HG03175 (cell line): ENCODE data around the gene OTOR.

Source experiments
- ATAC-seq: cut with Tn5 transposase; IDR thresholded peaks from one replicate; pipeline ENCODE4 v1.9.1; 2021; ENCODE audit warnings: mild to moderate bottlenecking, moderate library complexity; ENCODE audit not compliant: unreplicated experiment

OTOR gene, protein sequence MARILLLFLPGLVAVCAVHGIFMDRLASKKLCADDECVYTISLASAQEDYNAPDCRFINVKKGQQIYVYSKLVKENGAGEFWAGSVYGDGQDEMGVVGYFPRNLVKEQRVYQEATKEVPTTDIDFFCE

DNA sequence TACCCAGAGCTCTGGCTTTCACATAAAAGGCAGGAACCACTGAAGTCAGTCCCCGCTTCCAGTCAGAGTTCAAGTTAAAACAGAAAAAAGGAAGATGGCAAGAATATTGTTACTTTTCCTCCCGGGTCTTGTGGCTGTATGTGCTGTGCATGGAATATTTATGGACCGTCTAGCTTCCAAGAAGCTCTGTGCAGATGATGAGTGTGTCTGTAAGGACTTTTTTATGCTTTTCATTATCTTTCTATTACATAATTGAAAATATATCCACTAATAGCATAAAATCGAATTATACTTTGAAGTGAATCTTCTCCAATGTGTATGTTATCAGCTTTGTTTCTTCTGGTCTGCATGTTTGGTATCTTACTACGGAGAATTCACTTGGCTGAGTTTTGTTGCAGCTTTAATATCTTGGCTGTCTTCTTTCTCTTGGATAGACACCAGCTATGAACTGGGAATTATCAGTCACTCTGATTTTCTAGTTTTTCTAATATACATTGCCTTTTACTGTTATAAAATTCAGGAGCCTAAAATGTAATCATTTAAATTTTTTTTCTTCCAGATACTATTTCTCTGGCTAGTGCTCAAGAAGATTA is at the start of gene OTOR:
Gene OTOR (plus strand): TSS at position 51 of the 593 bp plus-strand sequence. CDS start 44 bp downstream, at position 95.
- no peak for ATAC-seq

DNA sequence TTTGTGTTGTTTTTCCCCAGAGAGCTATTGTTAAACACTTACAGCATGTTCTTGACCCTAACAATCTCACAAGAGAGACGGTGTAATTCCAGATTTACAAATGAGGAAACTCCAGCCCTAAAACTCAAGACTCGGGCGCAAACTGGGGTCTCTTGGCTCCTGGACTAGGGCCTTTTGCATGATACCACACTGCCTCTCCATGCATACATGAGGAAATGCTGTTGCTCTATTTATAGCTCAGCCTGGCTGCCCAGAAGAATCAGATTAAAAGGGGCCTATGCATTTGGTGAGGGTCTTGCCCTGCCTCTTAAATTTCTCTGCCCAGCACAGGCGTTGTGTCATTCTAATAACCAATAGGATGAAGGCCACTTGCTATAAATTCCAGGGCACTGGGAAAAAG is 48.9 kb upstream of the OTOR start:
- ATAC-seq = no peak

DNA sequence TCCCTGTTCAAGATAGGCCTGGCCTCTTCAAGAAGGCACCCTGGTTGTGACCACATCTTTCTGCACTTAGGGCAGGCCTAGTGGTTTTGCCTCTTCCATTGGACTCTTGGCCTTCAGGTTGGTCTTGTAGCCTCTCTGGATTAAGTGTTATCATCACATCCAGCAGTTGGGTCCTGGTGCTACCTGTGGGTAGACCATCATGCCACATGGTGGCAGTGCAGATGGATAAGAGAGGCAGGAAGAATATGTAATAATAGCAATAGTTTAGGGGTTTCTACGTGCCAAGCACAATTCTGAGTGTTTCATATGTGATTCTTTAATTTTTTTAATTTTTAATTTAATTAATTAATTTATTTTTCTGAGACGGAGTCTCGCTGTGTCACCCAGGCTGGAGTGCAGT is 46.9 kb upstream of the OTOR start:
- ATAC-seq = peak; percentile 61

DNA sequence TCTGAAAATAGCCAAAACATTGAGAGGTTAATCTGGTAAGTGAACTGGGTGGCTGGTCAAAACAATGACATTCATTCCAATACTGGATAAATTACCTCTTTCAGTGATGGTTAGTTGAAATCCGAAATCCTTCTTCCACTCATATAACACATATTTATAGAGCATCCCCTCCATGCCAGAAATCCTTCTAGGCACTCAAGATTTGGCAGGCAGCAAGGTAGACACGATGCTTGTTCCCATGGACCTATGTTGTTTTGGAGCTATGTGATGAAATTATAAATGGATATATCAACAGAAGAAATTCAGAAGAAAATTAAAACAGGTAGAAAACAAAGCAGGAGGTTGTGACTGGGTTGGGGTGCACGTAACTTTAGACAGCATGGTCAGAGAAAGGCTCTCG is 44.6 kb upstream of the OTOR start:
- no peak for ATAC-seq

DNA sequence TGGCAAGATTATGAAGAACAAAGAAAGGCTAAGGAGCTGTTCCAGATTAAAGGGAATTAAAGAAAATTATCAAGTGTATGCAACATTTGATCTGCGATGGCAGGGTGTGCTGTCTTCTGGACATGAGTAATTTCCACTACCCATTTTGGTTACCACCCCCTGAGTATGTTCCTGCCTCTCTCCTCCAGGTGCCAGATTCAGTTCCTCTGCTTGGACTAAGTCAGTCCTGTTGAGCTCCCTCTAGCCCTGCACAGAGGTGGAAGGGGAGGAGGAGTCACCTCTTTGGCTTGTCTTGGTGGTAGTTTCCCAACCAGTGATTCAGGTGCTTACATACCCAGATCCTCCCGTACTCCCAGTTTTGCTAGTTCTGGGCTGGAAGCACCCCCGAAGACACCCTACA is 40.5 kb upstream of the OTOR start:
- ATAC-seq = no peak

DNA sequence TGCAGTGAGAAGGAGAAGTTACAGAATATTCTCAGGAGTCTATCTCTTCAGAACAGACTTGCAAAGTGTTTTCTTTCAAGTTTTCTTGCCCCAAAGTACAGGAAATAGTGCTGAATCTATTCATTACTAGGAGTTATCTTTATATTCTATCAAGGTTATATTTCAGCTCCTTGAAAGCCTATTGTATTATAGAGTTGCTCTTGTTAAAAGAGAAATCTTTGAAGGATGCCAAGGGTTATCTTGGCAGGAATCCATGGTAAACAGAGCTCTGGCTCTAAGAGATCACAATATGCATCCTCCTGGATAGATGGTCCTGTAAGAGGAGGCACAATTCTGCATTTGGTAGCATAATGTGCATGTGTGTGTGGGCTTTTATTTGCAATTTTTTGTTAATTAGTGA is 39.6 kb upstream of the OTOR start:
- ATAC-seq = no peak

DNA sequence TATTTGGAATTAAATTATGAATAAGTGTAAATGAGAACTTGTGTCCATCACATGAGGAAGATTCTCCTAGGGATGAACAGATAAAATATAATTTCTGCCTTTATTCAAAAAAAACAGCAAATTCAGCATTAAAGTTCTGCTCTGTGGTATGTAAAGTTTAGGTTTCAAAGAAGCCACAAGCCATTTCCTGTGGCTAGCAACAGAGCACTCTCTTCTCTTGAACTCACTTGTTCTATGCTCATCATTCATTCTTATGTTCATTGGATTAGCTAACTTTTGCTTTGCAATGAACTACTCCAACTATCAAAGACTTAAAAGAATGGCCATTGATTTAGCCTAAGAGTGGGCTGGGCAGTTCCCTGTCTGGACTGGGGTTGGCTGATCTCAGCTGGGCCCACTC is 39.1 kb upstream of the OTOR start:
- ATAC-seq = peak; percentile 88

DNA sequence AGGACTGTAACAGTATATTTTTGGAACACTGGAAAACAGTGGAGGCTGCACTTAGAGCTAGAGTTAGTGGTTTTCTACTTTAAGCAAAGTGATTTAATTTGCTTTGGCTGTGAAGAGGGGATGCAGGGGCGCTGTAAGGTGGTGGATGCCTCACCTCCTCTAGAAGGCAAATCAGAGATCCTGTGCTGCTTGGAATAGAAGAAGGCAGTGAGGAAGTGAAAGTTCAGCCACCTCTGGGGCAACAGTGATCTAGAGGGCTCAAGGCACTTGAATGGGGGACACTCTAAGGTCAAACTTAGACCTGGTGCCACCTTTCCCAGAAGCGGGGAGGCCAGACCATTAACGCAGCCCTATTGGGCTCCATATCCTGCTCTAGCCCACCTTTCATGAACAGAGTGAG is 37.4 kb upstream of the OTOR start:
- peak; percentile 41 for ATAC-seq

DNA sequence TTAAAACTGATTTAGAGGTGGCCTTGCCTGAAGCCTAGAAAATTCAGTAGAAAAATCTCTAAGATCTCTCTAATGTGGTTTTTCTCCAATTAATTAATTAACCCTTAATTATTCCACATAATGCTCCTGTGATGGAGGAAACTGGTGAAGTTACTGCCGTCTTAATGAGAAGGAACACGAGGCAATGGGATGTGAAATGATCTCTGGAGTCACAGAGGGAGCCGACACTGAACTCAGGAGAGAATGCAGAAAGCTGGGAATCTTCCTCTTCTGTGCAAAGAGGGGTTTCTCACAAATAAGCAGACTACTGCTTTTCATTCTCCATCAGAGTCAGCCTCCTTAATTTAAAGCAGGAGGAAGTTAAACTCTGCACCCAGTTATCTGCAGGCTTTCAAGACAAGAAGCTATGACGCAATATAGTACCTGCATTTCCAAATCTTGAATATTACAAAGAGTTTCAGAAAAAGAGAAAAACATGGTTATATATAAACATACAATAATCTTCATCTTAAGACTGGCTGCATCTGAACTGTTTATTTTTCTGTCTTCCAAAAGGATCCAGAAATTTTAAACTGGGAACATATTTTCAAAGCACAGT is 36.4 kb upstream of the OTOR start:
- no peak for ATAC-seq

DNA sequence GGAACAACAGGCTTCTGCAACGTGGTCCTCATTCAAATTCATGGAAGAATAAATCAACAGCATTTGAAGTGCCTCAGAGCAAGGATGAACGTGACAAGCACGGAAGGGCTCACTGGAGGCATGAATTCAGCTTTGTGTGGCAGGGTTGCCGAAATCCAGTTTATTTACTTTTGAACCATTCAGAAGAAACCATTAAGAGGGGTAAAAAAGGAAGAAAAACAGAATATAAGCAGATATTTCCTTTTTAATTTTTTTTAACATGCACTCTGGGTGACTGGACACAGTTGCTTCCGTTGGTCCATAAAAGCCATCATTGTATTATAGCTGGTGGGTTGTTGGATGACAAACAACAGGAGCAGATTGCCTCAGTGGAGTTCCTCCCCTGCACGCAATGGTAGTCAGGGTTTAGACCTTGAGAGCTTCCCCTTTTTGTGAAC is 35.6 kb upstream of the OTOR start:
- ATAC-seq = no peak

DNA sequence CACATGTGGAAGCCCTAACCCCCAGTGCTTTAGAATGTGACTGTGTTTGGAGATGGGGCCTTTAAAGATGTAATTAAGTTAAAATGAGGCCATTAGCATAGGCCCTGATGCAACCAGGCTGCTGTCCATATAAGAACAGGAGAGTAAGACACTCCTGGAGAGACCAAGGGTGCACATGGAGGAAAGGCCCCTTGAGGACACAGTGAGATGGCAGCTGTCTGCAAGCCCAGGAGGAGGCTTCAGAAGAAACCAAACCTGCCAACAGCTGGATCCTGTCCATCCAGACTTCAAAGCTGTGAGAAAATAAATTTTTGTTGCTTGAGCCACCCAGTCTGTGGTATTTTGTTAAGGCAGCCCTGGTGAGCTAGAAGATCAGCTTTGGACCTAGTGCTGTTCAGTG is 35.1 kb upstream of the OTOR start:
- no peak for ATAC-seq

DNA sequence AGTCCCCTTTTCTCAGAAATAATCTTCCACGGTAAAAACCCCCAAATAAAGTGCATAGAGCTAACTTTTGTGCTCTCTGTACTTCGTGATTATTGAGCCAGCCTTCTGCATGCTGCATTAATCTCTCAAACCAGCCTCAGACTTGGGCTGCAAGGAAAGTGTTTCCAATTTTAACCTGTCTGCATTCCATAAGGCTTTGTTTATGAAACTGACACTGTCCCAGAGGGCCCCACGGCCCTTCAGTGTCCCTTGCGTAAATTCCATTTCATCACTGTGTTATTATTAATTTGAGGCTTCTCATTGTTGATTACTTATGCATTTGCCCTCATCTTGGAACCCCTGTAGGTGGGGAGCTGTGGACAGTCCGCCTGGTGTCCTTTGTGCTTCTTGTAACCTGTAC is 33.9 kb upstream of the OTOR start:
- no peak for ATAC-seq

DNA sequence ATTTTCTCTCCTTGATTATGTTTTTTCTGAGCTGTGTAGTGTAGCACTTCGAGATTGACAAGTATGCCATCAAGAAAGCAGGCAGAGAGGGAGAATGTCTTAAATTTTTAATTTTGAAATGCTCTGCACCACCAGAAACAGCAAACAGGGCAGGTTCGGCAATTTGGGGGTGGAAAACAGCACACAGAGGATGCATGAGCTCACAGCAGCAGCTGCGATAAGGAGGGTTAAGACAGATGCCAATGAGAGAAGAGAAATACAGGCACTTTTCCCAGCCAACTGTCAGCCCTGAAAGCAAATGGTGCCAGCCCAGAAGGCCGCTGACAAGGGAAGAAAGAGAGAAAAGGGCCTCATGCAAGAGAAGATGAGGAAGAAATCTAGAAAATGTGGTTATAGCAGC is 33.4 kb upstream of the OTOR start:
- no peak for ATAC-seq

DNA sequence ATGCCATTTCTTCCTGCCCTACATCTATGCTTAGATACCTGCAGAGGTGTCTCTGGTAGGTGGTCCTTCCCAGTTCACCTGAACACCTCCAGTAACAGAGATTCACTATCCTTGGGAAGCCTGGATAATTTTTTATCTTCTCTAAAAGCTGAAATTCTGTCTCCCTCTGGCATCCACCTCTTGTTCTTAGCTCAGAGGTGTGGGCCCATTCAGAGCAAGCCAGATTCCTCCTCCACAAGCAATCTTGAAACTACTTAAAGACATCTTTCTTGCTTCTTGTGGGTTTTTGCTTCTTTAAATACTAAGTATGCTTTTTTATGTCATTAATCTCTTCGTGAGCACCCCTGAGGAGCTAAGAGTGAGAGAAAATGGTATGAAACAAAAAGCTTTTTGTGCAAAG is 28.7 kb upstream of the OTOR start:
- no peak for ATAC-seq

DNA sequence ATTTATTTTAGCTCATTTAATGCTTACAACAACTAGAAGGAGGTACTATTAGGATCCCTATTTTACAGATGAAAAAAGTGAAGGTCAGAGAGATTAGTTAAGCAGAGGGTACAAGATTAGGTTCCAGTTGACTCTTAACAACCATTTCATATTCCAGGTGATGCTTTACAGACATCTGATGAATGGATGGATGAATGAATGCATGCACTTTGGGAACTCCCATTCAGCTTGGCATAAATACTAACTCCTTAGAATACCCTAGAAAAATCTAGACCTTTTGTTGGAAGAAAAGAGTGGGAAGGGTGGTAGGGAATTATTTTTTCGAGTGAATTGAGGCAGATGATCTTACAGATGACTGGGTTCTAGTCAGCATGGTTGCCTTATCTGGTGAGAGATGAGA is 19.1 kb upstream of the OTOR start:
- no peak for ATAC-seq

DNA sequence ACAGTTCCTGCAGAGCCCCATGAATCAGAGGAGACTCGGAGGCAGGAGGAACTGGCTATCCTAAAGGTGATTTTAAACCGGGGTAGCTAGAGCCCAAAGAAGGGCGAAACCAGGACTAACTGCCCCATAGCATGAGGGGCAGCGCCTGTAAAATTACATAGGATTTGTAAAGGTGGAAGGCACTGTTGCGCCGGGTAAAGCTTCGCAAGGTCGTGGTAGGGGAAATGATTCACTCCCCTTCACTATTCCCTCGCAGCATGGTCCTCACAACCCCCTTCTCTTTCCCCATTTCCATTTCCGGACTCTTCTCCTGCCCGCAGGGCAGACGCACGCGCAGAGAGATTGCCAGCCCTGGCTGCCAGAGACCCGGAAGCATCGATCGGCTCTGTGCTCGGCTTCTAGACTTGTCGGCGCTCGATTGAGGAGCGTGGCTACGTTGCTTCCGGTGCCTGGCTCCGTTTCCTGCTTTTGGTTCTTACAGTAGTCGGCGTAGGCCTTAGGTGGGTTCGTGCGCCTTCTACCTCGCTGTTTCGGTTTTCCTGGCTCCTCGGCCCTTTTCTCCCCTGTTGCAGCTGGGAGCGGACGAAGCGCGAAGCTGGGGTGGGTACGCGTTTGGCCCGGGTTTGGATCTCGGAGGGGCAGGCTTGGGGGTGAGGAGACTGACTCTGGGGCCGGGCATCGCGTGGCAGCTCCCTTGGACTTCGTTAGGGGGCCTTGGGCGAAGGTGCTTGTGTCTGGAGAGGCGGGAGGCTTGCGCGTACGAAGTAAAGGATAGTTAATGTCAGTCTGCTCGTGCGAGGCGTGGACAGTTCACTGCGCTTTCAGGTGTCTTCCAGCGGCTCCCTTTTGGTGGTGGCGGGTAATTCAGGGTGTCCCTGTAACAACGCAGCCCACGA is 18.3 kb upstream of the OTOR start, which contains the start of gene SNRPB2:
Gene SNRPB2 (plus strand): TSS at position 462 of the 896 bp plus-strand sequence. CDS start 1,677 bp downstream, outside the sequence.
- ATAC-seq = peak; percentile 99

DNA sequence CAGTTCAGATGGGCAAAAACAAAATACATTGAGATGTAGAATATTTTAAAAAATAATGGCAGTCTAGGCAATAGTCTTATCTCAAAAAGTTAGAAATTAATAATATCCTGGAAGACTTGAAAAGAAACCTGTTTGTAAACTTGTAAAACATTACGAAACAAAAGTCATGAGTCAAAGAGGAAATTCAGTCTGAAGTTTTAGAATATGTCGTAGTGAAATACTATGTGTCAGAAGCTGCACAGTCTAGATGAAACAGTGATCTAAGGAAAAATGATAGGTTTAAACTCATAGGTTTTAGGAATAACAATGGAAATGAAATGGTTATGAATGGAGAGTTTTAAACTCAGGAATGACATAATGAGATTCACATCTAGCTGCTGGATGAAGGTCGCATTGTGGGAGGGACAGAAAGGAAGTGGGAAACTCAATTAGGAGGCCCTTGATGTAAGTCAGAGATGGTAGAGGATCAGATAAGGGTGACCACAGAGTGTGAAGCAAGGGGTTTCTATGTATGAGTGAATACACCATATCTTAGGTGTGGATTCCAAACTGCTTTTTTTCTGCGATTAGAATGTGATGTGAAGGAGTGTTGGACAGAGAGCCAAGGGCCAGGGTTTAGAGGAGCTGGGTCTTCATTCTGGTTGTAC is 15.5 kb upstream of the OTOR start:
- ATAC-seq = no peak

DNA sequence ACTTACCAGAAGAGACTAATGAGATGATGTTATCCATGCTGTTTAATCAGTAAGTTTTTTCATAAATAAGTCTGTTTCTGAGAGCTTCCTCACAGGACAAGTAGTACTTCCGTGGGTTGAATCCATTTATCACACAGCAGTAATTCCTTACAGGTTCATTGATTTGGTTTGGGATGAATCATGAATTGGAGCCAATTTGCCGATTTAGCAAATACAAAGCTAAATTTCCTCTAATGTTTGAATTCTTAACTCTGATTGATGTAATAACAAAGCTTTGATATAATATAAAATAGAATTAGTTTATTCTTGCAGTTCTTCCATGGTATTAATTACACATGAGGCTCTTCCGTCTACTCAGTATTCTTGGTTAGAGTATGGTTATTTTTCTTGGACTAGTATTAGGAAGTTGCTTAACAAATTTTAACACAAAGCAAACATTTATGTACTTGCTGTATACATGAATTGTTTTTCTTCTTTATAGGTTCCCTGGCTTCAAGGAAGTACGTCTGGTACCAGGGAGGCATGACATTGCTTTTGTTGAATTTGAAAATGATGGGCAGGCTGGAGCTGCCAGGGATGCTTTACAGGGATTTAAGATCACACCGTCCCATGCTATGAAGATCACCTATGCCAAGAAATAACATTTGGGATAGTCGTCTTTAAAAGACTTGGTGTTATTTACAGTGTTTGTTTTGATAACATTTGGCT is 7.6 kb upstream of the OTOR start:
- ATAC-seq = no peak

DNA sequence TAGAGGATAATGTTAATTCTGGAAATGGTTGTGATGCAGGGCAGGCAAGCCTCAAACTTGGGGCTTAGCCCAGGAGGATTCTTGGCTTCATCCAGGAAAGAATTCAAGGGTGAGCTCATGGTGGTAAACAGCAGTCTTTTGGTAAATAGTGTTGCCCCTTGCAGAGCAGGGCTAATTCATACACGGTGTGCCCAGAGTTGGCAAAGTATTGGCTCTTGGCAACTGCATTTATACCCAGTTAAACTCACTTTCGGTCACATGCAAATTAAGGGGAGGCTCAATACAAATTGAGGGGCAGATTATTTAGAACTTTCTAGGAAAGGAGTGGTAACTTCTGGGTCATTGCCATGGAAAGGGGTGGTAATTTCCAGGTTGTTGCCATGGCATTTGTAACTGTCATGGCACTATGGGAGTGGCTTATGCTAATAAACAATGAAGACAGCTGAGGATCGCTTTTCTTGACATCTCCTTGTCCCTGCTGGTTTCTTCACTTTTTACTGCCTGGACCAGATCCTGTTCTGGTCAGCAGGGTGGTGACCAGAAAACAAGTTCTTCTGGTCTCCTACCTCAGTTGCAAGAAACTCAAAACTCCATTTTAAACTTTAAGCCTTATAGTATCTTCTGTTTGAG is 3.9 kb upstream of the OTOR start:
- no peak for ATAC-seq

DNA sequence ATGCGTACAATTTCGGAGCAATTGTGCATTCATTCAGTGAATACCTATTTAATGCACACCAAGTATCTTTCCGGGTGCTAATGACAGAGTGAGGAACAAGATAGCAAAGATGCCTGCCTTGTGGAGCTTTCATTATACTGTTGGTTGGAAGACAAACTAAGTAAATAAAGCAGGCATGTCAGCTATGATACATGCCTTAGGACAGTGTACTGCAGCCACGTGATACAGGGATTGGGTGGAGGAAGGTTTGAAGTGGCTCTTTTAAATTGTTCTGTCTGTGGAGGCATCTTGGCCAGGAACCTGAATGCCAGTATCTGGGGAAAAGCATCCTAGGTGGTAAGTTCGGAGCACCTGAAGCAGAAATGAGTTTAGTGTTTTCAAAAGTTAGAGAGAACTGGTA is 3.0 kb upstream of the OTOR start:
- no peak for ATAC-seq
